NCI-H2081 (cell line): ENCODE data around the gene PLAU.
A peak's percentile ranks its signal among the peaks of the same experiment; 100 is the strongest.

Experiments
- DNase-seq, 2 experiments: peaks; one replicate each; lab custom pipeline; 2025; lab: John Stamatoyannopoulos, UW

PLAU gene

GRCh38 chr10:73910764-73911552 is at the start of gene PLAU:
Gene PLAU, plus strand, starts transcription at chr10:73911132. Its CDS starts 424 bp downstream, at chr10:73911556.
- no peak for DNase-seq

- DNase-seq = no peak
These were observed 48.9 kb upstream of the PLAU start for GRCh38 chr10:73862011-73862410.

DNA sequence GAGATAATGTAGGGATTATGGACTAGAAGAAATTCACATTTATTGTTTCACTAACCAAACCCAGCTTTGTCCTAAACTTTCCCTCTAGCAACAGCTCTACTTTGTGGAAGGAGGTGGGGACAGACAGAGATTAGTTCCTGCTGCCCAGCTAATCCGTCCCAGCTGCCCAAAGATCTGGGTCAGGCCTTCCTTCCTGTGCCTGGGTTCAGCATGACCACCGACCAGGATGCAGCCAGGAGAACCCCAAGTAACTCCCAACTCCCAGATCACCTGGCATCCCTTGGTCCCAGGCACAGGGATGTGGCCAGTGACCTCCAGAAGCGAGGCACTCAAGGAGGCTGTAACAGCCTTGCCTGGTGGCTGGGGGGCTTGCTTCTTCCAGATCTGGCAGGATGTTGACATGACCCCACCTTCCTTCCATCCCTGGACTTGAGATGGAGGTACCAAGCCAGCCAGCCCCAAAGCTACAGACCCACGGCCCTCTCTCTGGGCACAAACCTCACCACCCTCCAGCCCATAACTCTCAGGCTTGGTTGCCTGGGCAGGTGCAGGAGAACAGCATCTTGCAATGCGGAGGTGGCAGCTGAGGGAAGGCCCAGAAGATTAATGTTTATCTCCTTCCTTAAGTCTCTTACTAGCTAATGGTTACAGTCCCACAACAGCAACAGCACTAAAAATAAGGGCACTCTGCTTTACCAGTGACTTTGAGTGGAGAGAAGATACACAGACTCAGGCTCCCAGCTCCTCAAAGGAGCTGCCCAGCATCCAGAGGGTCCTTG is 47.7 kb upstream of the PLAU start:
- DNase-seq = no peak

GRCh38 chr10:73864229-73864628 is 46.7 kb upstream of the PLAU start:
- no peak for DNase-seq

DNA sequence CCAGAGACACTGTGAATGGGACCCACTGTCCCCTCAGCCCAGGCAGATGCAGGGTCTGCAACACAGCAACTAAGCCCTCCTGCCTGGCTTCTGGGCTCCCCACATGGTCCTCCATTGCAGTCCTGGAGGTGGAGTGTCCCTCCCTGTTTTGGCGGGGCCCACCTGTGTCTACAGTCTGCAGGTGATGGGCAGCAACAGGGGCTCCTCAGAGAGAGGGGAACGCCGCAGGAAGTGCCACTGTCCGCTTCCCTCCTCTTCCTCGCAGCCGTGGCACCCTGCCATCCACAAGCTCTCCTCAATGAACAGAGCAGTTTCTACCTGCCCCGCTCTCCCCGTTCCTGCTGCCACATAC is 45.8 kb upstream of the PLAU start:
- no peak for DNase-seq

- no peak for DNase-seq
These were observed 45.2 kb upstream of the PLAU start for GRCh38 chr10:73865459-73866442.

GRCh38 chr10:73866621-73867020 is 44.3 kb upstream of the PLAU start:
- DNase-seq = no peak

DNA sequence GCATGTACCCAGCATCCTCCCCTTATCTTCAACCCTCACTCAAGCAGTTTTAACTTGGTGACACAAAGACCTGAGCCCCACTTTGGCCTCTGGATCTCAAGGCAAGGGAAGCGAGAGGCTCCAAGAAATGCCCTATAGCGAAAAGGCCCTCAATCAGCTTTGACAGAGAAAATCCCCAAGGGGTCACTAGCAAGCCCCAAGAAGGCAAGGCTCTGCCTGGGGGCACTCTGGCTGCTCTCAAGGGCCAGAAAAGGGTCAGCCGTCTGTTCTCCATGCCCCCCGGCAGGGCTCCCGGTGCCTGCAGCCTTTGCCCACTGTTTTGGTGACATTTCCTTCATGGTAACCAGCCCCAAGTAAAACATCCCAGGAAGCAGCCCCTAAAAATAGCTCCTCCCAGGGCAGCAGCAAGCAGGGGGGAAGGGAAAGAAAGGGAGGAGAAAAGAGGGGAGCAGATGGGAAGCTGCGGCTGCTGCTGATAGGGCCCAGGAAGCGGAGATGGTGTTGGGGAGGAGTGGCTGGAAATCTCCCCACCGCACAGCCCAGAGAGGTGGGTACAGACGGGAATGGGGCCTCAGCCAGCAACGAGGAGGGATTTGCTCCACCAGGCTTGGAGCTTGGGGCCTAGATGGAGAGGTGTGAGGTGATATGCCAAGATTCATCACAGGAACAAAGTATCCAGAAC is 43.7 kb upstream of the PLAU start:
- DNase-seq = no peak

DNA sequence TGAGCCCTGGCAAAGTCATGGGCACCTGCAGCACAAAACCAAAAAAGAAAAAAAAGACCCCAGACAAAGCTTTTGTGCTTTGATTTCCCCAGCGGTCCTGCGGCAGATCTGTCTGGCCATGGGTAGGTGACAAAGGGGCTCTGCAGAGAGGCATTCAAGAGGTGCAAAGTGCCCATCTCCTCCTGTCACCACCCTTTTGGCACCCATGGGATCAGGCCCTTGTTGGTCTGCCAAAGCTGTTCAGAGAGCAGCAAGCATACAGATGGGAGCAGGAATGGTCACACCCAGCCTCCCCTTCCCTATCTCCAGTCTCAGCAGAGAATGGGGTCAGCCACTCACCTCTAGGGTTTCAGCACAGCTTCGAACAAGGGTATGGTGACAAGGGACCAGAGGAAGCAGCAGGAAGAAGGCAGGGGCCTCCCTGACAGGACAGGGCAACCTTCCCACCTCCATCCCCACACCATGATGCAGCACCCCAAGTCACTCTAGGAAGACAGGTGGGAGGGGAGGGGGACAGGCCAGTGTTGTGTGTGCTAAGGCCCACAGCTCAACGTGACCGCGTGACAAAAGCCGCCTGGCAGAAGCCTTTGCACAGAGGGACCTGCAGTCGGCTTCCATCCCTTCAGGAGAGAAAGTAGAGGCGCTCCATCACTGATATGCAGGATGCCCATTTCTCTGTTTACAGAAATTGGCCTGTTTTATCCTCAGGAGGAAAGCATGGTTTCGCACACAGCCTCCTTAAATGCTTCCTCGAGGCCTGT is 42.9 kb upstream of the PLAU start:
- no peak for DNase-seq

DNA sequence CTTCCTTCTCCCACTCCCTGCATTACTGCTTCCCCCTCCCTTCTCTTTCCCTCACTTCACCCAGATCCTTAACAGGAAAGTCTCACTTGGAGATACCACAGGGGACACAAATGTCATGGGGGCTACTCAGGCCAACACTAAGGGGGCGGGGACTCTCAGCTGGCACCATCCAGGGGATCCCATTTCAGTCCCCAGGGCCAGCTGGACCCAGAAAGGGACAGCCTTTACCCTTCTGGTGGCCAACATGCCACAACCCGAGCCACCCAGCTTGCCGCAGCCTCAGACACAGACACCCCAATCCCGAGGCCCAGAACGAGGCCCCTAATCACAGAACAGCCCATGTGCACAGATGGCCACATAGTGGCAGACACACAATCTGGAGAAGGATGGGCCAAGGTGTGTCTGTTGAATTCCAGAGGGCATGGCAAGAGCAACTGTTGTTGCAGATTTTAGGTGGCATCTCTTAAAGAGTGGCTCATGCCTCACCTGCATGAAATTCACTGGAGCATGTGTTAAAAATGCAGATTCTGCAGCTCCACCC is 42.2 kb upstream of the PLAU start:
- no peak for DNase-seq

DNA sequence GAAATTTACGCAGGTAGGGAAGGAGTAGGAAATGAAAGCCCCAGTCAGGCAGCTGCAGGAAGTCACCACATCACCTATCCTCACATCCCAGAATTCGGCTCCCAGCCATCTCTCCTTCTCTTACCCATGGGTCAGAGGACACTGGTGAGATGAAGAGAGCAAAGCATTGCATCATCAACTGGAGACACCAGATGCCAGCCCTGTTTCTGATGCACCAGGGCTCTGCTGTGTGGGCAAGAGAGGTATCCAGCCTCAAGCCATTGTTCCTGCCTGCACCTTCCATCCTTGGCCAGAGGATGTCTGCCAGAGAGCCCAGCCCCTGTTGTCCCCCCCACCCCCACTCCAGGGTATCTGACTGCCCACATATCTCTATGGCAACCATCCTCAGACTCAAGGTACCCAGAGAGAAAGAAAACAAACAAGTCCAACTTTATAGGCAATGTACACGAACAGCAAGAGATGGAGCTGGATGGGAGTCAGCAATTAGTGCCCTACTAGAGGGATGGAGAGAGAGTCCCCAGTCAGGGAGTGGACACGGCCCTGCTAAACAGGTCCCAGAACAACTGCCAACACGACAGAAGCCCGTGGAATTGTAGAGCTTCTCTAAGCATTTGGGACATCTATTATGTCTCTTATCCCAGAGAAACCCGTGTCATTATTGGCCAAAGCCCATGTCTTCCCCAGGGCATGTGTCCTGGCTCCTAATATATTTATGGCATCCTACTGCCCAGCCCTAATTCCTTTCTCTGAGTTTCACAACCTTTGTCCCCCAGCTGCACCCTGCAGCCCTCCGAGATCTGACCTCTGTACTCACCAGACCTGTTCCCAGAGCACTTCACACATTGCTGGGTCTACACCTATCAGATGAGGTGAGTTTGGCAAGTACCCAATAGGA is 39.4 kb upstream of the PLAU start:
- DNase-seq = no peak

- DNase-seq = no peak
These were observed 38.7 kb upstream of the PLAU start for GRCh38 chr10:73872190-73872710.

DNA sequence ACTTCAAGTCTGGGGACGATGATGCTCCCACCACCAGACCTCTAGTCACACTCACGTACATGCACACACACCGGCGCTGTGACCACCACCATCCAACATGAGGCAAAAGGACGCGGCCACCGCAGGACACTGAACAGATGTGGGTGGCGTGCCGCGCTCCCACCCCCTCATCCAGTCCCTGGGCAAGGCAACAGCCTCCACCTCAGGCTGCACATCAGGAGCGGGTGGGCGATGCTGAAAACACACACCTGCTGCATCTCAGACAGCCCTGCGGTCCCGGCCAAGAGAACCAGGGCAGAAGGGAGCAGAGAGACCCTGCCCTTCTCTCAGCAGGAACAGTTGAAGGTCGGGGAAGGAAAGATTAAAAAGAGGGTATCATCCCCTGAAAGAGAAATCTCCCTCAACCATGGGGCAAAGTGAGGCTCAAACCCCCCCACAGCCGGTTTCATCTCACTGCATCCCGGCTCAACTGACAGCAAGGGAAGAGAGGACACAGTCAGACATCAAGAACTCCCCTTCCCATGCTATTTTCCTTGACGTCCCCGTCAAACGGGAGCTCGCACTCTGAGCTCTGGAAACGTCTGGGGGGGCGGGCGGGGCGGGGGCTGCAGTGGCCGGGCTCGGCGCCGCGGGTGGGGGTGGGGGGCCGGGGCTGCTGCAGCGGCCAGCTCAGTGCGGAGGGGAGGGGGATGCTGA is 37.6 kb upstream of the PLAU start:
- no peak for DNase-seq

GRCh38 chr10:73873838-73874215 is 37.1 kb upstream of the PLAU start:
- DNase-seq = no peak

GRCh38 chr10:73874267-73875138 is 36.4 kb upstream of the PLAU start, which contains the start of gene CAMK2G:
Gene CAMK2G, minus strand, starts transcription at chr10:73874555. Its CDS starts 94 bp downstream, at chr10:73874461.
- DNase-seq = peak; percentile 56 to 60

GRCh38 chr10:73875139-73875475 is 35.8 kb upstream of the PLAU start:
- DNase-seq = no peak

DNA sequence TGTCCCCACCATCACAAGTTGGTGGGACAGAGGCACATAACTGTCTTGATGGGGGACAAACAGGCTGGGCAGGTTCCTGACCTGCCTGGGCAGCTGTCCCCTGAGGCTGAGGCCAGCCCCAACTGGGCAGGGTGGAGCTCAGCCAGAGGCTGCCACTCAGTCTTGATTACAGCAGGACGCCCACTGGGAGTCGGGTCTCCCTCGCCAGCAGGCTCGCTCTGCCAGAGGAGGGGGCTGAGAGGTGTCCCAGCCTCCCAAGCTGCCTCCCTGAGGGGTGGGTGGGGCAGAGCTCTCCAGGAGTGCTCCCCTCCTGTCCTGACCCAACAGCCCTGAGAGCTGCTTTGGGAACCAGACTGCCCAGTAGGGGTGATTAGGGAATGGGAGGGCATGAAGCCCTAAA is 34.8 kb upstream of the PLAU start:
- no peak for DNase-seq

DNA sequence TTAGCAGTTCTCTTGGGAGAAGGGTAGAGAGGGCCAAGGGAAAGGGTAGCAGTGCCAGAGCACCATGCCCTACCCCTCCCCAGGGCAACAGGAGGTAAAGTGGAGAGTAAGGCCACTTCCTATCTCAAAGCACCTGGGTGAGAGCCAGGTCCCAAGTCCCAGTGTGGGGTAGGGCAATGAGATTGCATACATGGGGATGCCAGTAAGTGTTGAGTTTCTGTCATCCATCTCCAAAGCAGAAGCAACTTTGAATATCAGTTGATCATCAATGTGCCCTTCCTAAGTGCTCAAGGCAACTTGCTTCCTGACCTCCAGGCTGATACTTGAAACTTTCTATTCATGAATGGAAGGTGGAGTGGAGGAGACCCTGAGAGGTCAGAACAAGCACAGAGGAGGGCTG is 34.4 kb upstream of the PLAU start:
- DNase-seq = no peak
